Upper lobe of right lung (tissue), 1 donor: ENCODE results near the gene PTH1R. TPM values are rescaled to one million over a fixed set of nuclear protein-coding genes. Genes with fewer than 3 reads are reported as not detected.
"Not testable (repeated sequence)": the region's sequence is repeated elsewhere in the genome, so short reads cannot be mapped to it uniquely, and the experiment has no call there.

Experiments
- ATAC-seq: fragments of 200-7000 bp; cut with Tn5 transposase; one replicate; pipeline ENCODE4 v1.9.1; 2020; ENCODE audit warnings: mild to moderate bottlenecking, moderate library complexity
- DNase-seq: peaks from one replicate; pipeline ENCODE4 v3.0.0-alpha.2; 2020
- H3K27ac ChIP-seq: fragments of 200-600 bp; one replicate; pipeline ENCODE4 v1.8.0; 2022
- H3K27me3 ChIP-seq: fragments of 200-600 bp; one replicate; pipeline ENCODE4 v1.8.0; 2022; ENCODE audit warnings: mild to moderate bottlenecking
- H3K36me3 ChIP-seq: fragments of 200-600 bp; one replicate; pipeline ENCODE4 v1.8.0; 2022
- H3K4me1 ChIP-seq: fragments of 200-600 bp; one replicate; pipeline ENCODE4 v1.8.0; 2022
- H3K4me3 ChIP-seq: fragments of 200-600 bp; one replicate; pipeline ENCODE4 v1.8.0; 2022; ENCODE audit warnings: mild to moderate bottlenecking
- H3K9me3 ChIP-seq: fragments of 200-600 bp; one replicate; pipeline ENCODE4 v1.8.0; 2022
- CTCF ChIP-seq: fragments of 200-600 bp; IDR thresholded peaks from one replicate; pipeline ENCODE4 v1.8.0; 2022; ENCODE audit warnings: antibody characterized with exemption
- intact Hi-C: fragments of 100-400 bp; cut with DNase I; formaldehyde crosslinking; loops from one replicate; pipeline ENCODE4 v1.11.0; 2022
- total RNA-seq: library from RNA; stranded (reverse); fragmentation: NEBNext Ultra II Directional; extraction: Animal tissue kit (Norgen Biotek cat#: 25700); gene quantifications from one replicate; pipeline ENCODE4 v1.2.1, GENCODE V29; 2021
- donor health status: DM: no; HTN: yes; CAD: no; lungs with severe emphysema.

Gene PTH1R
- total RNA-seq, 1 donor from 2014 or later = 14.9 TPM

- Histone ChIP-seq H3K9me3 (no peaks in the 10 kb centered on the region), H3K27me3 (no peaks in the 10 kb centered on the region), H3K36me3 (no peaks in the 10 kb centered on the region), H3K27ac (no peak overlapping the region), H3K4me1 (peaks cover 13% of the 10 kb centered on the region), H3K4me3 (no peak overlapping the region)
- DNase-seq (peak; percentile 64), ATAC-seq (peak; percentile 13)
- peak; percentile 24 for TF ChIP-seq CTCF
- intact Hi-C loops = no loop called here
Measured at GRCh38 chr3:46908294-46908985, 30.9 kb downstream of the PTH1R start.

- Histone ChIP-seq H3K36me3 (no peaks in the 10 kb centered on the region), H3K27me3 (no peaks in the 10 kb centered on the region), H3K4me3 (no peak overlapping the region), H3K9me3 (no peaks in the 10 kb centered on the region), H3K4me1 (peaks cover 13% of the 10 kb centered on the region), H3K27ac (no peak overlapping the region)
- ATAC-seq (peak; percentile 17), DNase-seq (no peak)
- intact Hi-C loops = no loop called here
- no peak for TF ChIP-seq CTCF
Measured at GRCh38 chr3:46908986-46909534, 31.5 kb downstream of the PTH1R start.

- intact Hi-C loops = no loop called here
- Histone ChIP-seq H3K9me3 (no peaks in the 10 kb centered on the region), H3K4me3 (no peak overlapping the region), H3K4me1 (peaks cover 13% of the 10 kb centered on the region), H3K27me3 (no peaks in the 10 kb centered on the region), H3K36me3 (no peaks in the 10 kb centered on the region), H3K27ac (no peak overlapping the region)
- TF ChIP-seq CTCF = peak; percentile 86
- DNase-seq (peak; percentile 89), ATAC-seq (peak; percentile 87)
Measured at GRCh38 chr3:46909535-46910161, 32.1 kb downstream of the PTH1R start.

- intact Hi-C loops = no loop called here
- H3K4me1 ChIP-seq = peaks cover 13% of the 10 kb centered on the region
- TF ChIP-seq CTCF = no peak
- DNase-seq (peak; percentile 59), ATAC-seq (no peak)
- no peak overlapping the region for H3K27ac ChIP-seq
- no peak overlapping the region for H3K4me3 ChIP-seq
- no peaks in the 10 kb centered on the region for H3K36me3 ChIP-seq
- H3K9me3 ChIP-seq = no peaks in the 10 kb centered on the region
- H3K27me3 ChIP-seq = no peaks in the 10 kb centered on the region
Measured at GRCh38 chr3:46910166-46910760, 32.7 kb downstream of the PTH1R start.

GRCh38 chr3:46910914-46911313 lies 33.4 kb downstream of the PTH1R start:
- intact Hi-C loops, ATAC-seq, H3K9me3 ChIP-seq, DNase-seq, H3K4me3 ChIP-seq, H3K27ac ChIP-seq, H3K36me3 ChIP-seq, H3K27me3 ChIP-seq: not testable (repeated sequence)
- peaks cover 13% of the 10 kb centered on the region for H3K4me1 ChIP-seq

GRCh38 chr3:46912986-46913385 lies 35.5 kb downstream of the PTH1R start:
- TF ChIP-seq CTCF = no peak

More at GRCh38 chr3:46912986-46913385, 35.5 kb downstream of the PTH1R start:
- intact Hi-C loops = no loop called here
- H3K4me1 ChIP-seq = peaks cover 13% of the 10 kb centered on the region
- DNase-seq = no peak
- H3K36me3 ChIP-seq = peaks cover 9% of the 10 kb centered on the region
- no peaks in the 10 kb centered on the region for H3K9me3 ChIP-seq
- no peak overlapping the region for H3K4me3 ChIP-seq
- no peak overlapping the region for H3K27ac ChIP-seq
- no peaks in the 10 kb centered on the region for H3K27me3 ChIP-seq
- ATAC-seq = no peak
